A549 (cell line): ENCODE results near the gene PAX4. TPM values are rescaled to one million over a fixed set of nuclear protein-coding genes. Genes with fewer than 3 reads are reported as not detected.

Experiments used
- ATAC-seq, 2 experiments: fragments of 200-7000 bp in 1 of 2; fragments of >200 bp in 1 of 2; cut with Nextera tagmentation in 1 of 2; cut with Tn5 transposase in 1 of 2; 3 replicates each; pipeline versions ENCODE4 v1.8.0 to v1.9.1; 2018 to 2020; ENCODE audit warnings: mild to moderate bottlenecking in 1 of 2, moderate library complexity in 1 of 2
- CTCF ChIA-PET: fragments of 300-600 bp; sonication (Branson Sonifier 250); formaldehyde crosslinking; extraction: SDS; loops from one replicate; lab custom pipeline; 2021; ENCODE audit warnings: antibody characterized with exemption, inconsistent platforms; lab: Yijun Ruan, JAX
- POLR2A ChIA-PET: fragments of 350-600 bp; formaldehyde crosslinking; extraction: SDS; loops from one replicate; lab custom pipeline; 2021; ENCODE audit warnings: antibody characterized with exemption, inconsistent platforms; lab: Yijun Ruan, JAX
- DNase-seq, 2 experiments: peaks; one replicate each; pipeline versions ENCODE4 v3.0.0 to v3.0.0-alpha.2; 2011 to 2016; ENCODE audit warnings: low read depth in 1 of 2, low spot score in 1 of 2
- FAIRE-seq: peaks from 2 replicates; lab custom pipeline; 2011; peaks lifted over from hg19 to GRCh38; lab: Jason Lieb, UNC
- H3K27ac ChIP-seq, 2 experiments: fragments of >200 bp; sonication (Bioruptor Twin); formaldehyde crosslinking; 3 replicates each; pipeline ENCODE4 v1.5.1; 2016 to 2017
- H3K4me1 ChIP-seq: fragments of >200 bp; sonication (Bioruptor Twin); formaldehyde crosslinking; 3 replicates; pipeline ENCODE4 v1.6.1; 2016
- H3K4me2 ChIP-seq: fragments of >200 bp; sonication (Bioruptor Twin); formaldehyde crosslinking; 3 replicates; pipeline ENCODE4 v1.6.1; 2016
- H3K4me3 ChIP-seq: fragments of >200 bp; sonication (Bioruptor Twin); formaldehyde crosslinking; 3 replicates; pipeline ENCODE4 v1.5.1; 2016
- H3K9me3 ChIP-seq: fragments of >200 bp; sonication (Bioruptor Twin); formaldehyde crosslinking; 3 replicates; pipeline ENCODE4 v1.6.1; 2016
- CBX8 ChIP-seq: fragments of 200-600 bp; sonication (generic); IDR thresholded peaks from 2 replicates; pipeline ENCODE4 v1.6.1; 2016
- EHMT2 ChIP-seq: fragments of 200-600 bp; sonication (generic); IDR thresholded peaks from 2 replicates; pipeline ENCODE4 v1.6.1; 2016; ENCODE audit warnings: antibody characterized with exemption, low read depth, mild to moderate bottlenecking, moderate library complexity
- FOXS1 ChIP-seq: fragments of 250-450 bp; sonication (Bioruptor Pico); IDR thresholded peaks from 2 replicates; pipeline ENCODE4 v1.5.0; 2020; ENCODE audit warnings: mild to moderate bottlenecking, moderate library complexity
- HDAC2 ChIP-seq: fragments of 200-600 bp; sonication (generic); IDR thresholded peaks from 2 replicates; pipeline ENCODE4 v1.6.1; 2016
- HOXA7 ChIP-seq: fragments of 250-450 bp; sonication (Bioruptor Pico); IDR thresholded peaks from 2 replicates; pipeline ENCODE4 v1.5.0; 2020; ENCODE audit warnings: mild to moderate bottlenecking, moderate library complexity
- KDM1A ChIP-seq: fragments of 200-600 bp; sonication (generic); IDR thresholded peaks from 2 replicates; pipeline ENCODE4 v1.6.1; 2016; ENCODE audit warnings: low read depth, mild to moderate bottlenecking
- MAFK ChIP-seq: fragments of 450-650 bp; IDR thresholded peaks from 2 replicates; pipeline ENCODE4 v1.6.1; 2014; ENCODE audit not compliant: partially characterized antibody
- NPAS2 ChIP-seq: fragments of 250-450 bp; sonication (Bioruptor Pico); IDR thresholded peaks from 2 replicates; pipeline ENCODE4 v1.8.0; 2022; ENCODE audit warnings: mild to moderate bottlenecking, moderate library complexity, borderline replicate concordance
- POLR2AphosphoS2 ChIP-seq: conservative IDR thresholded peaks from 2 replicates; pipeline ENCODE4 v1.6.1; 2012; ENCODE audit warnings: low read length, improper control_type of control experiment, inconsistent platforms
- RAD21 ChIP-seq, 2 experiments: fragments of >200 bp in 1 of 2; sonication (Bioruptor Twin) in 1 of 2; formaldehyde crosslinking in 1 of 2; IDR thresholded peaks in 1 of 2; conservative IDR thresholded peaks in 1 of 2; 2 replicates in 1 of 2; 3 replicates in 1 of 2; pipeline ENCODE4 v1.6.1; 2012 to 2018; ENCODE audit warnings: inconsistent platforms in 1 of 2
- SMC3 ChIP-seq: fragments of >200 bp; sonication (Bioruptor Twin); formaldehyde crosslinking; IDR thresholded peaks from 3 replicates; pipeline ENCODE4 v1.6.1; 2018; ENCODE audit warnings: inconsistent platforms
- TFCP2L1 ChIP-seq: fragments of 250-450 bp; sonication (Bioruptor Pico); IDR thresholded peaks from 2 replicates; pipeline ENCODE4 v1.5.0; 2021; ENCODE audit warnings: mild to moderate bottlenecking
- ZNF302 ChIP-seq: fragments of 250-450 bp; sonication (Bioruptor Pico); IDR thresholded peaks from 2 replicates; pipeline ENCODE4 v1.9.0; 2021; ENCODE audit warnings: inconsistent platforms, mild to moderate bottlenecking, moderate library complexity
- ZSCAN20 ChIP-seq: fragments of 250-450 bp; sonication (Bioruptor Pico); IDR thresholded peaks from 2 replicates; pipeline ENCODE4 v1.8.0; 2022; ENCODE audit warnings: mild to moderate bottlenecking, moderate library complexity
- WGBS: methylation state at CpG from one replicate; pipeline ENCODE4 v1.1.6; 2017; ENCODE audit errors: missing lambda C conversion rate; 5-methylcytosine and 5-hydroxymethylcytosine counted together
- polyA plus RNA-seq, 4 experiments: library from polyadenylated mRNA; depleted of rRNA in 3 of 4; stranded (reverse); fragments of >200 nt; fragmentation: RNase III in 1 of 4; extraction: RNeasy Plus Mini Kit Qiagen cat#74134 plus additional on column Dnase treatment in 1 of 4; gene quantifications; 2 replicates in 3 of 4; 3 replicates in 1 of 4; pipeline ENCODE4 v1.2.3, GENCODE V29; 2011 to 2017
- TF ChIP-seq, protein P1 (sequence below): fragments of 200-600 bp; sonication (generic); IDR thresholded peaks from 2 replicates; pipeline ENCODE4 v1.6.1; 2016; ENCODE audit warnings: antibody characterized with exemption, mild to moderate bottlenecking, moderate library complexity
- TF ChIP-seq, protein P2 (sequence below): IDR thresholded peaks from 2 replicates; pipeline ENCODE4 v1.6.1; 2012
- TF ChIP-seq, protein P3 (sequence below): fragments of >200 bp; sonication (Bioruptor Twin); formaldehyde crosslinking; IDR thresholded peaks from 2 replicates; pipeline ENCODE4 v1.6.1; 2016
- TF ChIP-seq, protein P4 (sequence below): fragments of 450-650 bp; IDR thresholded peaks from 2 replicates; pipeline ENCODE4 v1.6.1; 2014; ENCODE audit warnings: antibody characterized with exemption
- TF ChIP-seq, protein P5 (sequence below): IDR thresholded peaks from 2 replicates; pipeline ENCODE4 v1.6.1; 2012; ENCODE audit warnings: low read depth, borderline replicate concordance

The PAX4 gene
- polyA plus RNA-seq, 2 of the 4 experiments (the other 2 are of a cell fraction), result not detected

DNA sequence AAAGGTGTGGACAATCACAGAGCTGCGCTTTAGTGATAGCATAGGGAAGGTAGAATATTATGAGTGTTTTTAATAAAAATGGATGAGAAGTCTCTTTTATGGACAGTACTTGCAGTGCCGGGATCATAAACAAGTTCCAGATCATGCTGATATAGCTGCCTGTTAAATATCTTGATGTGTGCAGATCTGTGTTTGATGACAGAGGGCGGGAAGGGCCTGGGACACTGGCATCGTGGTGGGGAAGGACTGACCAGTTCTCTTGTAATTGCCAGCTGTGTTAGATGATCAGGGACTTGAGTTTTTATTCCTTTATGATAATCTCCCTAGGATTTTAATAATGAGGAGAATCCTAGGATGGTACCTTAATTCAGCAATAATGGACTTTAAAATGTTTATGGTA, 48.7 kb upstream of the PAX4 start (continued):
- TF ChIP-seq ZNF302 (CRISPR knock-in tag) (no peak), MAFK (no peak), HDAC2 (no peak), POLR2AphosphoS2 (no peak)
- TF ChIP-seq, all 56 proteins: peak for 0

DNA sequence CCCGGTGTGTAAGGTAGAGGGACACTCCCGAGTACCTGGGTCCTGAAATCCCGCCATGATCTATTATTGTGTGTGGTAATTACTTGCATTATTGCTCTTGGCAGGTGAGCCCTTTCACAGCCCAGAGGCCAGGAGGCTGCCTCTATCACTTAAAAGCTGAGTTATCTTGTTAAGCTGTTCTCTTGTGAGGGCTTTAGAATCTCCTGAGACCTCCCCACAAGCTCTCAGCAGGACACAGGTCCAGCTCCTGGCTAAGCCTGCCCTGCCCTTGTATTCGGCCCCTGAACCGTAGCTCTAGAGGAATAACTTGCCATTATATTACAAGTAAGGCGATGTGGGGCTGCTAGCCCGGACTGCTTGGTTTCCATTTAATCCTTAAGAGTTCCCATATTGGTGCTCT, 48.0 kb upstream of the PAX4 start:
- peak overlapping the region; percentile 59 for H3K4me2 ChIP-seq
- CTCF ChIA-PET, result interaction anchor here (0.6 to 1.6 kb wide), 5 partner anchors 12 to 544 kb away, joined by 3 to 6 read pairs (median 3); no protein-coding TSS in a partner anchor
- H3K4me3 ChIP-seq, result no peak overlapping the region

DNA sequence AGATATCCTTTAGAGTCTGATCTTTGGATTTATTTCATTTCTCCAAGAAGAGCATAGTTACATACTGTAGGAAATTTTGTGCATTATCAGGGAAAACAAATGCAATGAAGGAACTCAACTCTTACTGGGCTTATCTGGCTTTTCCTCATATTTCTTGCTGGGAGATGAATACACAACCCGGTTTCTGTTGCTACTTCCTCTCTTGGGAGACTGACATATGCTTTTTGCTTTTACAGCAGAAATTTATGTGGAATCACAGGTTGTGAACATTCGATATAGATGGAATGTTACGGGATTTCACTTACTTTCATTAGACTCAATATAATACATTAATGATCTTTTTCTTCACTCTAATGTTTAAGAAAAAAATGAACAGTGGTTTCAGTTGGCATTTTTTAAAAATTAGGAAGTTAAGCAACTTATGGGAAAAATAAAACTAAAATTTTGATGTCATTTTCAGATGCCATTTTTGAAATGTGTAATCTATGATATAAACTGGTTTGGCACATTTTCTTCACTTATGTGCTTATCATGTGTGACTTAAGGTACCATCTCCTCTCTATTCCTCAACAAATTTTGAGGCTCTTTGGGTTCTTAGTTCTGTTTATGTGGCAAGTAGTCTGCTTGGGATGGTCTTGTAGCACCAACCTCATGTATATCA, 41.2 kb upstream of the PAX4 start:
- no peaks in the 10 kb centered on the region for H3K9me3 ChIP-seq
- DNase-seq (no peak), FAIRE-seq (no peak), ATAC-seq (no peak)
- CTCF ChIA-PET, result no interaction called here
- TF ChIP-seq SMC3 (no peak), EHMT2 (no peak), POLR2AphosphoS2 (no peak), ZSCAN20 (no peak), NPAS2 (no peak), KDM1A (no peak), TFCP2L1 (CRISPR knock-in tag) (no peak), CBX8 (no peak), HOXA7 (CRISPR knock-in tag) (no peak), FOXS1 (no peak), RAD21 (conservative IDR thresholded peaks at IDR 0.05 in 1 of 2, IDR thresholded peaks at IDR 0.05 in 1 of 2) (no peak)
- TF ChIP-seq, protein P1, sequence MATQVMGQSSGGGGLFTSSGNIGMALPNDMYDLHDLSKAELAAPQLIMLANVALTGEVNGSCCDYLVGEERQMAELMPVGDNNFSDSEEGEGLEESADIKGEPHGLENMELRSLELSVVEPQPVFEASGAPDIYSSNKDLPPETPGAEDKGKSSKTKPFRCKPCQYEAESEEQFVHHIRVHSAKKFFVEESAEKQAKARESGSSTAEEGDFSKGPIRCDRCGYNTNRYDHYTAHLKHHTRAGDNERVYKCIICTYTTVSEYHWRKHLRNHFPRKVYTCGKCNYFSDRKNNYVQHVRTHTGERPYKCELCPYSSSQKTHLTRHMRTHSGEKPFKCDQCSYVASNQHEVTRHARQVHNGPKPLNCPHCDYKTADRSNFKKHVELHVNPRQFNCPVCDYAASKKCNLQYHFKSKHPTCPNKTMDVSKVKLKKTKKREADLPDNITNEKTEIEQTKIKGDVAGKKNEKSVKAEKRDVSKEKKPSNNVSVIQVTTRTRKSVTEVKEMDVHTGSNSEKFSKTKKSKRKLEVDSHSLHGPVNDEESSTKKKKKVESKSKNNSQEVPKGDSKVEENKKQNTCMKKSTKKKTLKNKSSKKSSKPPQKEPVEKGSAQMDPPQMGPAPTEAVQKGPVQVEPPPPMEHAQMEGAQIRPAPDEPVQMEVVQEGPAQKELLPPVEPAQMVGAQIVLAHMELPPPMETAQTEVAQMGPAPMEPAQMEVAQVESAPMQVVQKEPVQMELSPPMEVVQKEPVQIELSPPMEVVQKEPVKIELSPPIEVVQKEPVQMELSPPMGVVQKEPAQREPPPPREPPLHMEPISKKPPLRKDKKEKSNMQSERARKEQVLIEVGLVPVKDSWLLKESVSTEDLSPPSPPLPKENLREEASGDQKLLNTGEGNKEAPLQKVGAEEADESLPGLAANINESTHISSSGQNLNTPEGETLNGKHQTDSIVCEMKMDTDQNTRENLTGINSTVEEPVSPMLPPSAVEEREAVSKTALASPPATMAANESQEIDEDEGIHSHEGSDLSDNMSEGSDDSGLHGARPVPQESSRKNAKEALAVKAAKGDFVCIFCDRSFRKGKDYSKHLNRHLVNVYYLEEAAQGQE, result no peak
- TF ChIP-seq, protein P2, sequence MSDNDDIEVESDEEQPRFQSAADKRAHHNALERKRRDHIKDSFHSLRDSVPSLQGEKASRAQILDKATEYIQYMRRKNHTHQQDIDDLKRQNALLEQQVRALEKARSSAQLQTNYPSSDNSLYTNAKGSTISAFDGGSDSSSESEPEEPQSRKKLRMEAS, result no peak
- TF ChIP-seq, protein P3, sequence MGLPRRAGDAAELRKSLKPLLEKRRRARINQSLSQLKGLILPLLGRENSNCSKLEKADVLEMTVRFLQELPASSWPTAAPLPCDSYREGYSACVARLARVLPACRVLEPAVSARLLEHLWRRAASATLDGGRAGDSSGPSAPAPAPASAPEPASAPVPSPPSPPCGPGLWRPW, result no peak
- TF ChIP-seq, protein P4, sequence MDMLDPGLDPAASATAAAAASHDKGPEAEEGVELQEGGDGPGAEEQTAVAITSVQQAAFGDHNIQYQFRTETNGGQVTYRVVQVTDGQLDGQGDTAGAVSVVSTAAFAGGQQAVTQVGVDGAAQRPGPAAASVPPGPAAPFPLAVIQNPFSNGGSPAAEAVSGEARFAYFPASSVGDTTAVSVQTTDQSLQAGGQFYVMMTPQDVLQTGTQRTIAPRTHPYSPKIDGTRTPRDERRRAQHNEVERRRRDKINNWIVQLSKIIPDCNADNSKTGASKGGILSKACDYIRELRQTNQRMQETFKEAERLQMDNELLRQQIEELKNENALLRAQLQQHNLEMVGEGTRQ, result no peak
- TF ChIP-seq, protein P5, sequence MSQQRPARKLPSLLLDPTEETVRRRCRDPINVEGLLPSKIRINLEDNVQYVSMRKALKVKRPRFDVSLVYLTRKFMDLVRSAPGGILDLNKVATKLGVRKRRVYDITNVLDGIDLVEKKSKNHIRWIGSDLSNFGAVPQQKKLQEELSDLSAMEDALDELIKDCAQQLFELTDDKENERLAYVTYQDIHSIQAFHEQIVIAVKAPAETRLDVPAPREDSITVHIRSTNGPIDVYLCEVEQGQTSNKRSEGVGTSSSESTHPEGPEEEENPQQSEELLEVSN, result no peak
- H3K27ac ChIP-seq, result no peak overlapping the region
- 86% methylated on average over 3 of the region's 3 CpGs for WGBS
- no peak overlapping the region for H3K4me3 ChIP-seq
- no peak overlapping the region for H3K4me2 ChIP-seq
- POLR2A ChIA-PET, result no interaction called here
- peaks cover 12% of the 10 kb centered on the region for H3K4me1 ChIP-seq

More for the DNA sequence above, 48.0 kb upstream of the PAX4 start:
- FAIRE-seq, result no peak
- DNase-seq, result no peak
- no peak for TF ChIP-seq MAFK
- Histone ChIP-seq H3K4me1 (peaks cover 28% of the 10 kb centered on the region), H3K9me3 (no peaks in the 10 kb centered on the region), H3K27ac (peak overlapping the region in 1 of 2 experiments; percentile 60; a peak in 2 of 6 replicates)
- POLR2A ChIA-PET, result no interaction called here
- WGBS, result 87% methylated on average over 7 of the region's 7 CpGs
- peak in 1 of 2 experiments; percentile 24; a peak in 1 of 6 replicates for ATAC-seq
